ENCODE data around the gene GALNT17. TPM values are rescaled to one million over a fixed set of nuclear protein-coding genes. Genes with fewer than 3 reads are reported as not detected.
"Not testable (repeated sequence)": the region's sequence is repeated elsewhere in the genome, so short reads cannot be mapped to it uniquely, and the experiment has no call there.

The GALNT17 gene
- total RNA-seq, 8 experiments from 2014 or later, result 3.2 to 85.6 (median 17.2) TPM; not detected in 2

GRCh38 chr7:71612911-71613310 lies 481.0 kb downstream of the GALNT17 start:
- peaks cover 24 to 29% of the 10 kb centered on the region in 2 donors for H3K4me1 ChIP-seq (replicated peaks in 1 of 2)
- H3K27ac ChIP-seq, result peak overlapping the region; percentile 19 to 24
- H3K4me3 ChIP-seq, result no peak overlapping the region
- ATAC-seq (replicated peaks in 6 of 8), result peak in 3 of 8 experiments; percentile 15 to 18 (median 16)
- in situ Hi-C loops (cut with MboI; ENCODE audit: low pct_unique_long_range_greater_than_20kb in 2 of 9, low sequenced_read_pairs in 9 of 9, unreplicated experiment in 9 of 9), result no loop called here
- WGBS, 10 experiments, result 0 to 54% (median 18%) methylated on average over 1 to 5 of the region's 6 CpGs

- ATAC-seq (replicated peaks in 6 of 8), result peak in 5 of 8 experiments; percentile 12 to 62 (median 42)
- Histone ChIP-seq H3K4me3 (no peak overlapping the region), H3K27ac (no peak overlapping the region), H3K4me1 (replicated peaks in 1 of 2) (peaks cover 24 to 29% of the 10 kb centered on the region in 2 donors)
- 0 to 8% (median 4%) methylated on average over 1 to 3 of the region's 3 CpGs for WGBS, 10 experiments
- in situ Hi-C loops (cut with MboI; ENCODE audit: low pct_unique_long_range_greater_than_20kb in 2 of 9, low sequenced_read_pairs in 9 of 9, unreplicated experiment in 9 of 9), result no loop called here
These were observed 481.4 kb downstream of the GALNT17 start for GRCh38 chr7:71613313-71613712.

- in situ Hi-C loops (cut with MboI; ENCODE audit: low pct_unique_long_range_greater_than_20kb in 2 of 9, low sequenced_read_pairs in 9 of 9, unreplicated experiment in 9 of 9), result no loop called here
- WGBS, 10 experiments, result 17 to 75% (median 50%) methylated on average over 1 to 2 of the region's 5 CpGs; no CpG with 5 or more reads in 3 of the 10 experiments
- peak overlapping the region in 1 of 2 donors; percentile 59 for H3K27ac ChIP-seq
- H3K4me3 ChIP-seq, result no peak overlapping the region
- H3K4me1 ChIP-seq (replicated peaks in 1 of 2), result peaks cover 24 to 29% of the 10 kb centered on the region in 2 donors
- peak in 5 of 8 experiments; percentile 93 to 94 (median 94) for ATAC-seq (replicated peaks in 6 of 8)
These were observed 483.1 kb downstream of the GALNT17 start for GRCh38 chr7:71615017-71615416.

GRCh38 chr7:71616217-71616616 lies 484.3 kb downstream of the GALNT17 start:
- Histone ChIP-seq H3K4me3 (no peak overlapping the region), H3K27ac (no peak overlapping the region), H3K4me1 (replicated peaks in 1 of 2) (peaks cover 24 to 33% of the 10 kb centered on the region in 2 donors)
- no peak for ATAC-seq (replicated peaks in 6 of 8)
- 42 to 100% (median 92%) methylated on average over 2 to 3 of the region's 3 CpGs; no CpG with 5 or more reads in 2 of the 10 experiments for WGBS, 10 experiments
- in situ Hi-C loops (cut with MboI; ENCODE audit: low pct_unique_long_range_greater_than_20kb in 2 of 9, low sequenced_read_pairs in 9 of 9, unreplicated experiment in 9 of 9), result no loop called here

- H3K27ac ChIP-seq, result no peak overlapping the region
These were observed 486.3 kb downstream of the GALNT17 start for GRCh38 chr7:71618278-71618677.

GRCh38 chr7:71625545-71625944 lies 493.6 kb downstream of the GALNT17 start:
- no peak for ATAC-seq (replicated peaks in 6 of 8)
- H3K27ac ChIP-seq, result no peak overlapping the region
- peaks cover 0 to 7% of the 10 kb centered on the region in 2 donors for H3K4me1 ChIP-seq (replicated peaks in 1 of 2)
- in situ Hi-C loops (cut with MboI; ENCODE audit: low pct_unique_long_range_greater_than_20kb in 2 of 9, low sequenced_read_pairs in 9 of 9, unreplicated experiment in 9 of 9), result no loop called here
- WGBS, 10 experiments, result 0 to 100% (median 93%) methylated on average over 1 to 4 of the region's 4 CpGs; no CpG with 5 or more reads in 1 of the 10 experiments
- H3K4me3 ChIP-seq, result no peak overlapping the region

More at GRCh38 chr7:71618278-71618677, 486.3 kb downstream of the GALNT17 start:
- no peak overlapping the region for H3K4me3 ChIP-seq
- peak in 1 of 8 experiments; percentile 34 for ATAC-seq (replicated peaks in 6 of 8)
- in situ Hi-C loops (cut with MboI; ENCODE audit: low pct_unique_long_range_greater_than_20kb in 2 of 9, low sequenced_read_pairs in 9 of 9, unreplicated experiment in 9 of 9), result no loop called here
- H3K4me1 ChIP-seq (replicated peaks in 1 of 2), result peaks cover 14 to 20% of the 10 kb centered on the region in 2 donors
- 0 to 80% (median 33%) methylated on average over 1 to 2 of the region's 2 CpGs; no CpG with 5 or more reads in 2 of the 10 experiments for WGBS, 10 experiments

- 40 to 100% methylated on average over 1 of the region's 1 CpG; no CpG with 5 or more reads in 8 of the 10 experiments for WGBS, 10 experiments
- no peak overlapping the region for H3K4me3 ChIP-seq
- in situ Hi-C loops (cut with MboI; ENCODE audit: low pct_unique_long_range_greater_than_20kb in 2 of 9, low sequenced_read_pairs in 9 of 9, unreplicated experiment in 9 of 9), result no loop called here
These were observed 494.3 kb downstream of the GALNT17 start for GRCh38 chr7:71626206-71626605.

GRCh38 chr7:71627651-71628050 lies 495.7 kb downstream of the GALNT17 start:
- WGBS, 10 experiments, result 75 to 100% (median 90%) methylated on average over 1 to 7 of the region's 7 CpGs; no CpG with 5 or more reads in 2 of the 10 experiments
- Histone ChIP-seq H3K27ac (no peak overlapping the region), H3K4me3 (no peak overlapping the region), H3K4me1 (replicated peaks in 1 of 2) (peaks cover 0 to 1% of the 10 kb centered on the region in 2 donors)
- ATAC-seq (replicated peaks in 6 of 8), result no peak
- in situ Hi-C loops (cut with MboI; ENCODE audit: low pct_unique_long_range_greater_than_20kb in 2 of 9, low sequenced_read_pairs in 9 of 9, unreplicated experiment in 9 of 9), result no loop called here

More at GRCh38 chr7:71626206-71626605, 494.3 kb downstream of the GALNT17 start:
- Histone ChIP-seq H3K4me1 (replicated peaks in 1 of 2) (peaks cover 0 to 3% of the 10 kb centered on the region in 2 donors), H3K27ac (no peak overlapping the region)
- peak in 1 of 8 experiments; percentile 33 for ATAC-seq (replicated peaks in 6 of 8)

- no peak for ATAC-seq (replicated peaks in 6 of 8)
- in situ Hi-C loops (cut with MboI; ENCODE audit: low pct_unique_long_range_greater_than_20kb in 2 of 9, low sequenced_read_pairs in 9 of 9, unreplicated experiment in 9 of 9), result no loop called here
- 46 to 100% (median 82%) methylated on average over 3 to 4 of the region's 4 CpGs; no CpG with 5 or more reads in 1 of the 10 experiments for WGBS, 10 experiments
- Histone ChIP-seq H3K4me1 (replicated peaks in 1 of 2) (peaks cover 8 to 15% of the 10 kb centered on the region in 2 donors), H3K27ac (no peak overlapping the region), H3K4me3 (no peak overlapping the region)
These were observed 498.6 kb downstream of the GALNT17 start for GRCh38 chr7:71630516-71630915.

GRCh38 chr7:71633551-71634008 lies 501.6 kb downstream of the GALNT17 start:
- Histone ChIP-seq H3K4me1 (replicated peaks in 1 of 2) (peaks cover 8 to 15% of the 10 kb centered on the region in 2 donors), H3K27ac (peak overlapping the region in 1 of 2 donors; percentile 51), H3K4me3 (peak overlapping the region in 1 of 5 donors; percentile 4)
- 0 to 80% (median 25%) methylated on average over 1 to 5 of the region's 6 CpGs; no CpG with 5 or more reads in 1 of the 10 experiments for WGBS, 10 experiments
- ATAC-seq (replicated peaks in 6 of 8), result peak in 7 of 8 experiments; percentile 91 to 95 (median 94)
- in situ Hi-C loops (cut with MboI; ENCODE audit: low pct_unique_long_range_greater_than_20kb in 2 of 9, low sequenced_read_pairs in 9 of 9, unreplicated experiment in 9 of 9), result no loop called here

GRCh38 chr7:71635849-71636248 lies 503.9 kb downstream of the GALNT17 start:
- H3K4me3 ChIP-seq; in situ Hi-C loops (cut with MboI; ENCODE audit: low pct_unique_long_range_greater_than_20kb in 2 of 9, low sequenced_read_pairs in 9 of 9, unreplicated experiment in 9 of 9); ATAC-seq (replicated peaks in 6 of 8); H3K27ac ChIP-seq: not testable (repeated sequence)
- H3K4me1 ChIP-seq (replicated peaks in 1 of 2), result peaks cover 17 to 30% of the 10 kb centered on the region in 2 donors
- 90 to 100% (median 100%) methylated on average over 1 to 2 of the region's 3 CpGs; no CpG with 5 or more reads in 7 of the 10 experiments for WGBS, 10 experiments

GRCh38 chr7:71636329-71636728 lies 504.4 kb downstream of the GALNT17 start:
- WGBS, 10 experiments, result 60 to 100% (median 90%) methylated on average over 1 to 4 of the region's 4 CpGs; no CpG with 5 or more reads in 4 of the 10 experiments
- no peak overlapping the region for H3K4me3 ChIP-seq
- in situ Hi-C loops (cut with MboI; ENCODE audit: low pct_unique_long_range_greater_than_20kb in 2 of 9, low sequenced_read_pairs in 9 of 9, unreplicated experiment in 9 of 9), result no loop called here
- H3K27ac ChIP-seq, result no peak overlapping the region
- no peak for ATAC-seq (replicated peaks in 6 of 8)
- H3K4me1 ChIP-seq (replicated peaks in 1 of 2), result peaks cover 17 to 30% of the 10 kb centered on the region in 2 donors

- peak in 1 of 8 experiments; percentile 43 for ATAC-seq (replicated peaks in 6 of 8)
- WGBS, 10 experiments, result 20 to 100% (median 95%) methylated on average over 1 to 4 of the region's 6 CpGs; no CpG with 5 or more reads in 6 of the 10 experiments
- peaks cover 17 to 29% of the 10 kb centered on the region in 2 donors for H3K4me1 ChIP-seq (replicated peaks in 1 of 2)
- H3K4me3 ChIP-seq, result no peak overlapping the region
- no peak overlapping the region for H3K27ac ChIP-seq
- in situ Hi-C loops (cut with MboI; ENCODE audit: low pct_unique_long_range_greater_than_20kb in 2 of 9, low sequenced_read_pairs in 9 of 9, unreplicated experiment in 9 of 9), result no loop called here
These were observed 505.6 kb downstream of the GALNT17 start for GRCh38 chr7:71637578-71637977.

All from motor neuron (in vitro differentiated cells).